NB4 (cell line): ENCODE results near the gene IFT25.

Experiments
- CTCF ChIP-seq: IDR thresholded peaks from one replicate; pipeline ENCODE4 v1.5.1; 2012; ENCODE audit warnings: low read depth, low read length
- POLR2A ChIP-seq: IDR thresholded peaks from 2 replicates; pipeline ENCODE4 v1.6.1; 2011; ENCODE audit warnings: mild to moderate bottlenecking; ENCODE audit not compliant: insufficient read length; ENCODE audit errors: extremely low read depth

DNA sequence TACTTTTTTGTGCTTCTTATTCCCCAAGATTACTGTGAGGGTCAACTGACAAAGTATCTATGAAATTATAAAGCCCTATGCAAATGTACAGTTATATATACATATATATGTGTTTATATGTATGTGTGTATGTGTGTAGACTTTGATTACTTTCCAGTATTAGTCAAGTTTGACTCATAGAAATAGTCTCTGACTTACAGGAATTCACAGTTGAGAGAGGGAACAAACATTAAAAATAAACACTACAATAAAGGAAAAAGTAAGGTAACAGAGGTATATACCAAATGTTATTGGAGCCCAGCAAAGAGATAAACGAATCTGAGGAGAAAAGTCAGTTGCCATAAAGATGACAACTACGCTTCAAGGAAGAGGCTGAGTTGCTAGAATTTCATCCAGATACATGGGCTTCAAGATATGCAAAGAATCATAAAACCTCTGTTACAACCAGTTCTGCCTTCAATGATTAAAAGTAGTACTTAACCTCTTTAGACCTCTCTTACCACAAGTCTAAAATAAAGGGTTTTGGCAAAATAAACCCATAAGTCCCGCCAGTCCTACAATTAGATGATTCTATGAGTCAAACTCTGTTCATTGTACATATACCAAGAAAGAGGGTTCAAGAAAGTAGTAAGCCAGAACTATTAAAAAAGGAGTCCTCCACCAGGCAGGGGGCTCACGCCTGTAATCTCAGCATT is 7.2 kb downstream of the IFT25 start:
- TF ChIP-seq CTCF (no peak), POLR2A (no peak)
